Measurements from ENCODE around the gene SUGCT. TPM values are rescaled to one million over a fixed set of nuclear protein-coding genes. Genes with fewer than 3 reads are reported as not detected.

The SUGCT gene
- total and polyA plus RNA-seq, 2 of the 13 experiments (the other 11 are each of a cell fraction or from before 2014, with no cell fraction given), result 10.1 to 22.2 TPM

- Histone ChIP-seq H3K4me1 (ENCODE audit: insufficient read depth, low read length) (no peaks in the 10 kb centered on the region), H3K36me3 (replicated peaks in 1 of 2; ENCODE audit: control insufficient read depth in 1 of 2, insufficient read depth in 2 of 2, low read length in 2 of 2) (no peaks in the 10 kb centered on the region), H3K27me3 (ENCODE audit: control insufficient read depth in 1 of 2, insufficient read depth in 2 of 2, low read length in 2 of 2) (no peaks in the 10 kb centered on the region), H3K4me2 (ENCODE audit: low read depth, low read length) (no peak overlapping the region), H3K9me3 (ENCODE audit: low read length) (no peaks in the 10 kb centered on the region), H4K20me1 (ENCODE audit: insufficient read depth, low read length) (no peaks in the 10 kb centered on the region), H3K9ac (ENCODE audit: insufficient read depth, low read depth, low read length) (no peak overlapping the region), H2AFZ (ENCODE audit: low read length) (no peak overlapping the region), H3K4me3 (replicated peaks in 1 of 3; ENCODE audit: insufficient read depth in 1 of 3, low read depth in 2 of 3, low read length in 3 of 3) (no peak overlapping the region), H3K79me2 (ENCODE audit: insufficient read depth, low read length) (no peaks in the 10 kb centered on the region), H3K27ac (ENCODE audit: extremely low read length, insufficient read depth, low read length) (no peak overlapping the region)
- no peak for TF ChIP-seq NR3C1 (CRISPR knock-in tag; IDR thresholded peaks at IDR 0.05)
- TF ChIP-seq ZNF121 (CRISPR knock-in tag; IDR thresholded peaks at IDR 0.05), result no peak
- TF ChIP-seq ZNF713 (CRISPR knock-in tag; IDR thresholded peaks at IDR 0.05), result no peak
- no peak for TF ChIP-seq ZMYM4 (CRISPR knock-in tag; IDR thresholded peaks at IDR 0.05)
- TF ChIP-seq ARID5B (CRISPR knock-in tag; IDR thresholded peaks at IDR 0.05), result no peak
- no peak for TF ChIP-seq TBP (CRISPR knock-in tag; IDR thresholded peaks at IDR 0.05)
- no peak for TF ChIP-seq ZNF772 (CRISPR knock-in tag; IDR thresholded peaks at IDR 0.05)
- TF ChIP-seq ZNF224 (CRISPR knock-in tag; IDR thresholded peaks at IDR 0.05), result no peak
- no peak for TF ChIP-seq NAIF1 (CRISPR knock-in tag; IDR thresholded peaks at IDR 0.05; ENCODE audit: borderline replicate concordance)
- TF ChIP-seq ZNF577 (CRISPR knock-in tag; IDR thresholded peaks at IDR 0.05; ENCODE audit: borderline replicate concordance, low read depth), result no peak
- no peak for TF ChIP-seq ONECUT2 (CRISPR knock-in tag; IDR thresholded peaks at IDR 0.05)
- TF ChIP-seq ZNF510 (CRISPR knock-in tag; IDR thresholded peaks at IDR 0.05; ENCODE audit: low read depth), result no peak
- TF ChIP-seq ISX (CRISPR knock-in tag; conservative IDR thresholded peaks at IDR 0.05), result no peak
- TF ChIP-seq ATF5 (CRISPR knock-in tag; IDR thresholded peaks at IDR 0.05; ENCODE audit: low read depth), result no peak
- ChIA-PET POLR2A (no interaction called here), CTCF (ENCODE audit: low intra/inter-chr PET ratio, low total read pairs) (no interaction called here)
- DNase-seq (ENCODE audit: low spot score), result no peak
- in situ Hi-C loops (cut with HindIII; ENCODE audit: extremely low pct_ligation_motif_present, low pct_unique_long_range_greater_than_20kb), result no loop called here
- ATAC-seq, result no peak
- intact Hi-C loops (cut with micrococcal nuclease; ENCODE audit: unreplicated experiment), result no loop called here
- no TSS peak for BruUV-seq (replicated peaks)
- 87% methylated on average over 3 of the region's 3 CpGs for WGBS (ENCODE audit: low lambda C conversion rate)
- no peak for FAIRE-seq
These were observed 540.9 kb downstream of the SUGCT start for GRCh38 chr7:40675741-40676140.
